IgD-negative memory B cell (primary cell): ENCODE measurements around the gene PROSER2. TPM values are rescaled to one million over a fixed set of nuclear protein-coding genes. Genes with fewer than 3 reads are reported as not detected.
A peak's percentile ranks its signal among the peaks of the same experiment; 100 is the strongest.
"Not testable (repeated sequence)": the region's sequence is repeated elsewhere in the genome, so short reads cannot be mapped to it uniquely, and the experiment has no call there.

ENCODE experiments used
- H3K27ac Mint-ChIP-seq, 3 donors: one replicate each; pipeline ENCODE4 v1.8.0; 2020 to 2022; ENCODE audit warnings: mild to moderate bottlenecking in 3 of 3, mixed read lengths in 3 of 3, moderate library complexity in 1 of 3
- H3K27me3 Mint-ChIP-seq: one replicate; pipeline ENCODE4 v1.8.0; 2021; ENCODE audit warnings: mixed read lengths
- H3K36me3 Mint-ChIP-seq: one replicate; pipeline ENCODE4 v1.8.0; 2020; ENCODE audit warnings: mild to moderate bottlenecking, mixed read lengths
- H3K4me1 Mint-ChIP-seq, 3 donors: one replicate each; pipeline ENCODE4 v1.8.0; 2020 to 2022; ENCODE audit warnings: mixed read lengths in 3 of 3, mild to moderate bottlenecking in 1 of 3
- H3K4me3 Mint-ChIP-seq, 4 donors: one replicate each; pipeline ENCODE4 v1.8.0; 2020 to 2022; ENCODE audit warnings: mild to moderate bottlenecking in 4 of 4, mixed read lengths in 4 of 4, moderate library complexity in 3 of 4
- H3K9me3 Mint-ChIP-seq, 3 donors: one replicate each; pipeline ENCODE4 v1.8.0; 2020 to 2021; ENCODE audit warnings: mixed read lengths in 3 of 3, mild to moderate bottlenecking in 1 of 3
- polyA plus RNA-seq: library from polyadenylated mRNA; unstranded; fragments of 300-500 nt; fragmentation: Illumina TruSeq; gene quantifications from one replicate; pipeline ENCODE4 v1.2.3, GENCODE V29; 2021

The PROSER2 gene
- polyA plus RNA-seq, 1 donor from 2014 or later: not detected

- Mint-ChIP-seq H3K4me1 (peaks cover 6 to 15% (median 13%) of the 10 kb centered on the region in 3 donors), H3K27ac (no peak overlapping the region), H3K4me3 (peak overlapping the region in 2 of 4 donors; percentile 6 to 23), H3K27me3 (peaks cover 11% of the 10 kb centered on the region), H3K9me3 (peaks cover 0 to 2% (median 0%) of the 10 kb centered on the region in 3 donors), H3K36me3 (peaks cover 2% of the 10 kb centered on the region)
Measured at GRCh38 chr10:11837372-11838161, 14.4 kb downstream of the PROSER2 start.

DNA sequence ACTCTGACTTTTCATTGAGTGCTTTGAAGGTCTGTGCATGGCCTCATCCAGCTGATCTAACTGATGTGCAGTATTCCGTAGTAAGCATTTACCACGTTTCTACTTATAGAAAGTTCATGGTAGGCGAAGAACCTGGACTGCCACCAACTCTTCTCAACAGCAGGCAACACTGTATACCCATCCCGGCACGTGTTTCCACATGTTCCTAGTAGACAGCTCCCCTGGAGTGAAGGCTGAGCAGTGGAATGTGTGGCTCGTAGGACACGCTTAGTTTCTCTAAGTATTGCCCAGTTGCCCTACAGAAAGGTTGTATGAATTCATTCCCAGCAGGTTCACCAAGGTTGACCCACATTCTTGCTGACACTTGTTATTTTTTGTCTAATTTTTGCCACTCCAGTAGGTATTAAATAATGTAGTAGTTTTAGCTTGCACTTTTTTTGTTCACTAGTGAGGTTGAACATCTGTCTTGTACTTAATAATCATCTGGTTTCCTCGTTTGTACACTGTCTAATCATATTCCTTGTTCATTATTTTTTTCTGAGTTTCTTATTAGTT lies 15.2 kb downstream of the PROSER2 start:
- no peak overlapping the region for H3K27ac Mint-ChIP-seq
- H3K4me1 Mint-ChIP-seq: peaks cover 6 to 15% (median 13%) of the 10 kb centered on the region in 3 donors
- peaks cover 2% of the 10 kb centered on the region for H3K36me3 Mint-ChIP-seq
- peaks cover 0 to 2% (median 0%) of the 10 kb centered on the region in 3 donors for H3K9me3 Mint-ChIP-seq
- H3K27me3 Mint-ChIP-seq: peaks cover 11% of the 10 kb centered on the region
- peak overlapping the region in 1 of 4 donors; percentile 23 for H3K4me3 Mint-ChIP-seq

DNA sequence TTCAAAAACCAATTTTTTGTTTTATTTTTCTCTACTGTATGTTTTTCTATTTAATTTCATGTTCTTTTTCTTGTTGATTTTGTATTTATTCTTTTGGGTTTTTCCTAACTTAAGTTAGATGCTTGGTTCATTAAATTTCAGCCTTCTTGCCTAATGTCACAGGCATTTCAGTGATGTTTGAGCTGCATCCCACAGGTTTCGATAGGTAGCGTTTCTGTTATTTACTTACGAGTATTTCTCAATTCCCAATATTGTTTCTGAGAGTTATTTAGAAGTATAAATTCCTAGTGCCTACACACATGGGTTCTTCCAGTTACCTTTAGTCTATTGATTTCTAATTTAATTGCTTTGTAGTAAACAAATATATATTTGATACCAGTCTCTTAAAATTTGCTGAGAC lies 18.2 kb downstream of the PROSER2 start:
- no peak overlapping the region for H3K27ac Mint-ChIP-seq
- peaks cover 6 to 13% (median 13%) of the 10 kb centered on the region in 3 donors for H3K4me1 Mint-ChIP-seq
- H3K4me3 Mint-ChIP-seq: no peak overlapping the region
- H3K9me3 Mint-ChIP-seq: peaks cover 0 to 2% (median 0%) of the 10 kb centered on the region in 3 donors
- H3K36me3 Mint-ChIP-seq: peaks cover 2% of the 10 kb centered on the region
- H3K27me3 Mint-ChIP-seq: peaks cover 11% of the 10 kb centered on the region

DNA sequence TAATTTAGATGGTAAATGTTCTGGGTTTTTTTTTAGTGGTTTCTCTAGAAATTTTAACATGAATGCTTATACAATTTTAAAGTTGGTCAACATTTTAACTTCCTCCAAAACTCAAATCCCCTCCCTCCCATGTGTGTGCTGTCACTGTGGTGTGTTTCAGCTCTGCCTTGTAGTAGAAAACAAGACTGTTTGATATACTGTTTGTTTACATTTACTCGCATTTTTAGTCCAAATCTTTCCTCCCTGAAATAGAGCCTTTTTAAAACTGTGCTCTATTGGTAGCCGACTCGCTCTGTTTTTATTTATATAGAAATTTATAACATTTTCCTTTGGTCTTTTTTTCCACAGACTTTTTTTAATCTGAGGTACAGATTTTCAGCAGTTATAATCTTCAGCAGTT lies 19.3 kb downstream of the PROSER2 start:
- peaks cover 6 to 13% (median 9%) of the 10 kb centered on the region in 3 donors for H3K4me1 Mint-ChIP-seq
- H3K36me3 Mint-ChIP-seq: peaks cover 2% of the 10 kb centered on the region
- H3K27me3 Mint-ChIP-seq: peaks cover 8% of the 10 kb centered on the region
- no peak overlapping the region for H3K27ac Mint-ChIP-seq
- no peak overlapping the region for H3K4me3 Mint-ChIP-seq
- peaks cover 0 to 2% (median 0%) of the 10 kb centered on the region in 3 donors for H3K9me3 Mint-ChIP-seq

- H3K27ac Mint-ChIP-seq: no peak overlapping the region
- H3K27me3 Mint-ChIP-seq: no peaks in the 10 kb centered on the region
- peaks cover 0 to 5% (median 0%) of the 10 kb centered on the region in 3 donors for H3K4me1 Mint-ChIP-seq
- no peaks in the 10 kb centered on the region for H3K36me3 Mint-ChIP-seq
- H3K4me3 Mint-ChIP-seq: no peak overlapping the region
- peaks cover 0 to 2% (median 0%) of the 10 kb centered on the region in 3 donors for H3K9me3 Mint-ChIP-seq
Measured at GRCh38 chr10:11845113-11845512, 22.0 kb downstream of the PROSER2 start.

- no peak overlapping the region for H3K27ac Mint-ChIP-seq
- H3K36me3 Mint-ChIP-seq: no peaks in the 10 kb centered on the region
- no peaks in the 10 kb centered on the region for H3K9me3 Mint-ChIP-seq
- H3K4me3 Mint-ChIP-seq: no peak overlapping the region
- H3K4me1 Mint-ChIP-seq: peaks cover 0 to 5% (median 0%) of the 10 kb centered on the region in 3 donors
- H3K27me3 Mint-ChIP-seq: no peaks in the 10 kb centered on the region
Measured at GRCh38 chr10:11846542-11846941, 23.4 kb downstream of the PROSER2 start.

GRCh38 chr10:11849277-11849676 lies 26.1 kb downstream of the PROSER2 start:
- Mint-ChIP-seq H3K4me3 (no peak overlapping the region), H3K9me3 (no peaks in the 10 kb centered on the region), H3K27me3 (no peaks in the 10 kb centered on the region), H3K36me3 (no peaks in the 10 kb centered on the region), H3K27ac (no peak overlapping the region), H3K4me1 (peaks cover 0 to 5% (median 0%) of the 10 kb centered on the region in 3 donors)

DNA sequence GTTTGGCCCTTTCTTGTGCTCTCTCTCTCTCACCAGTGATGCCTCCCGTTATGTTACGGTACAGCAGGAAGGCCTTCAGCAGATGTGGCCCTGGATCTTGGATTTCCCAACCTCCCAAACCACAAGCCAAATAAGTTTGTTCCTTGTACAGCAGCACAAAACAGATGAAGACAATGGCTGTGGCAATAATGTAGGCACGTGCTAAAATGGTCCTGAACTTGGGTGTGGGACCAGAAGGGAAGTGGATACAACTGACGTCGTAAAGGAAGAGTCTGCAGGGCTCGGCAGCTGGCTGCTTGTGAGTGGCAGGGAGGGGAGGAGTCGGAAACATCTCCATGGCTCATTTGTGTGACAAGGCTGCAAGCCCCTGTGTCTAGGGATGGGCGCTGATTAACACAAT lies 26.8 kb downstream of the PROSER2 start:
- H3K27ac Mint-ChIP-seq: no peak overlapping the region
- peaks cover 0 to 5% (median 0%) of the 10 kb centered on the region in 3 donors for H3K4me1 Mint-ChIP-seq
- no peaks in the 10 kb centered on the region for H3K9me3 Mint-ChIP-seq

GRCh38 chr10:11851910-11852309 lies 28.8 kb downstream of the PROSER2 start:
- Mint-ChIP-seq H3K36me3 (no peaks in the 10 kb centered on the region), H3K4me1 (peaks cover 0 to 2% (median 0%) of the 10 kb centered on the region in 3 donors), H3K27ac (peak overlapping the region in 1 of 3 donors; percentile 81), H3K9me3 (no peaks in the 10 kb centered on the region), H3K4me3 (no peak overlapping the region), H3K27me3 (no peaks in the 10 kb centered on the region)

More for the DNA sequence above, 26.8 kb downstream of the PROSER2 start:
- Mint-ChIP-seq H3K36me3 (no peaks in the 10 kb centered on the region), H3K27me3 (no peaks in the 10 kb centered on the region), H3K4me3 (no peak overlapping the region)

DNA sequence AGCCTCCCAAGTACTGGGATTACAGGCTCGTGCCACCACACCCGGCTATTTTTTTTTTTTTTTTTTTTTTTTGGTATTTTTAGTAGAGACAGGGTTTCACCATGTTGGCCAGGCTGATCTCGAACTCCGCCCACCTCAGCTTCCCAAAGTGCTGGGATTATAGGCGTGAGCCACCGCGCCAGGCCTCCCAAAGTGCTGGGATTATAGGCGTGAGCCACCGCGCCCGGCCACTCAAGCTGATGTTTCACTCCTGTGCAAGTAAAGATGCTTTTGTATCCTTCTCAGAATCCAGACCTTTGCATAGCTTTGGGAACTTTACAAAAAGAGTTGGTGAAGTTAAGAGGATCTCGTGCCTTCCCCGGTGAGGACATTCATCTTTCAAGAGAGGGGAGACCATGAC lies 29.5 kb downstream of the PROSER2 start:
- H3K4me1 Mint-ChIP-seq, H3K27me3 Mint-ChIP-seq, H3K36me3 Mint-ChIP-seq, H3K9me3 Mint-ChIP-seq, H3K4me3 Mint-ChIP-seq: not testable (repeated sequence)
- peak overlapping the region in 1 of 3 donors; percentile 81 for H3K27ac Mint-ChIP-seq

DNA sequence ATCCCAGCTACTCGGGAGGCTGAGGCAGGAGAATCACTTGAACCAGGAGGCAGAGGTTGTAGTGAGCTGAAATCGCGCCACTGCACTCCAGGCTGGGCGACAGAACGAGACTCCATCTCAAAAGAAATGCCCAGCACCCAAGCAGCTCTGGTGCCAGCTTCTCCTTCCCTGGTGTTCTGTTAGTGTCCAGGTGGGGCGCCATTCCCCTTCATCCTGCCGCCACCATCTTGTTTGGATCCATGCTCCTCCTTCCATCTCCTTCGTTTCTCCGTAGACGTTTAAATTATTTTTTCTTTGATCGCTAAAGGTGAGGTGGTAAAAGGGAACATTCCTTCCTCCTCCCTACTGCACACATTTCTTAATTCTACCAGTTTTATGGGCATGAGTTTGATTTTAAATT lies 30.3 kb downstream of the PROSER2 start:
- H3K27ac Mint-ChIP-seq: no peak overlapping the region
- H3K9me3 Mint-ChIP-seq: no peaks in the 10 kb centered on the region
- H3K27me3 Mint-ChIP-seq: no peaks in the 10 kb centered on the region
- no peaks in the 10 kb centered on the region for H3K36me3 Mint-ChIP-seq
- no peak overlapping the region for H3K4me3 Mint-ChIP-seq
- H3K4me1 Mint-ChIP-seq: no peaks in the 10 kb centered on the region

DNA sequence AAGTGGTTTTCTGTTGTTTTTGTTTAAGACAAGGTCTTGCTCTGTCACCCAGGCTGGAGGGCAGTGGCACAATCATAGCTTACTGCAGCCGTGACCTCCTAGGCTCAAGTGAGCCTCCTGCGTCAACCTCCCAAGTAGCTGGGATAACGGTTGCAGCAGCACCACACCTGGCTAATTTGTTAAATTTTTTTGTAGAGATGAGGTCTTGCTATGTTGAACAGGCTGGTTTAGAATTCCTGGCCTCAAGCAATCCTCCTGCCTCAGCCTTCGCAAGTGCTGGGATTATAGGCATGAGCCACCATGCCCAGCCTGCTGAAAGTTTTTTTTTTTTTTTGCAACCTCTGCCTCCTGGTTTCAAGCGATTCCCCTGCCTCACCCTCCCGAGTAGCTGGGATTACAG lies 31.1 kb downstream of the PROSER2 start:
- no peaks in the 10 kb centered on the region for H3K9me3 Mint-ChIP-seq
- H3K27ac Mint-ChIP-seq: no peak overlapping the region
- no peak overlapping the region for H3K4me3 Mint-ChIP-seq
- no peaks in the 10 kb centered on the region for H3K36me3 Mint-ChIP-seq
- H3K4me1 Mint-ChIP-seq: no peaks in the 10 kb centered on the region
- no peaks in the 10 kb centered on the region for H3K27me3 Mint-ChIP-seq

- H3K9me3 Mint-ChIP-seq: no peaks in the 10 kb centered on the region
- H3K27ac Mint-ChIP-seq: no peak overlapping the region
- H3K36me3 Mint-ChIP-seq: no peaks in the 10 kb centered on the region
- no peaks in the 10 kb centered on the region for H3K4me1 Mint-ChIP-seq
- H3K27me3 Mint-ChIP-seq: no peaks in the 10 kb centered on the region
- H3K4me3 Mint-ChIP-seq: no peak overlapping the region
Measured at GRCh38 chr10:11856089-11856488, 32.9 kb downstream of the PROSER2 start.

- H3K9me3 Mint-ChIP-seq: no peaks in the 10 kb centered on the region
- H3K4me3 Mint-ChIP-seq: no peak overlapping the region
- H3K27me3 Mint-ChIP-seq: no peaks in the 10 kb centered on the region
- H3K27ac Mint-ChIP-seq: peak overlapping the region in 1 of 3 donors; percentile 87
- H3K4me1 Mint-ChIP-seq: no peaks in the 10 kb centered on the region
- no peaks in the 10 kb centered on the region for H3K36me3 Mint-ChIP-seq
Measured at GRCh38 chr10:11856678-11857077, 33.5 kb downstream of the PROSER2 start.

- no peak overlapping the region for H3K4me3 Mint-ChIP-seq
- no peaks in the 10 kb centered on the region for H3K27me3 Mint-ChIP-seq
- no peaks in the 10 kb centered on the region for H3K9me3 Mint-ChIP-seq
- peaks cover 0 to under 1% (median 0%) of the 10 kb centered on the region in 3 donors for H3K4me1 Mint-ChIP-seq
- H3K27ac Mint-ChIP-seq: no peak overlapping the region
- H3K36me3 Mint-ChIP-seq: no peaks in the 10 kb centered on the region
Measured at GRCh38 chr10:11858093-11858492, 34.9 kb downstream of the PROSER2 start.

GRCh38 chr10:11861341-11861740 lies 38.2 kb downstream of the PROSER2 start:
- Mint-ChIP-seq H3K9me3 (no peaks in the 10 kb centered on the region), H3K4me3 (no peak overlapping the region), H3K36me3 (no peaks in the 10 kb centered on the region), H3K4me1 (peaks cover 5 to 11% (median 8%) of the 10 kb centered on the region in 3 donors), H3K27ac (peak overlapping the region in 1 of 3 donors; percentile 3), H3K27me3 (no peaks in the 10 kb centered on the region)
